PC-3 (cell line): Measurements from ENCODE around the gene PODN.

Experiments used
- EZH2 ChIP-seq: fragments of 300-600 bp; sonication (generic); IDR thresholded peaks from one replicate; pipeline ENCODE4 v1.6.1; 2017; ENCODE audit warnings: antibody characterized with exemption, mild to moderate bottlenecking, low read length; ENCODE audit not compliant: unreplicated experiment
- TF ChIP-seq, protein P1 (sequence below): fragments of 300-600 bp; sonication (generic); conservative IDR thresholded peaks from 2 replicates; pipeline ENCODE4 v1.5.1; 2017; ENCODE audit warnings: antibody characterized with exemption, low read depth, mild to moderate bottlenecking, low read length

- TF ChIP-seq, protein P1, sequence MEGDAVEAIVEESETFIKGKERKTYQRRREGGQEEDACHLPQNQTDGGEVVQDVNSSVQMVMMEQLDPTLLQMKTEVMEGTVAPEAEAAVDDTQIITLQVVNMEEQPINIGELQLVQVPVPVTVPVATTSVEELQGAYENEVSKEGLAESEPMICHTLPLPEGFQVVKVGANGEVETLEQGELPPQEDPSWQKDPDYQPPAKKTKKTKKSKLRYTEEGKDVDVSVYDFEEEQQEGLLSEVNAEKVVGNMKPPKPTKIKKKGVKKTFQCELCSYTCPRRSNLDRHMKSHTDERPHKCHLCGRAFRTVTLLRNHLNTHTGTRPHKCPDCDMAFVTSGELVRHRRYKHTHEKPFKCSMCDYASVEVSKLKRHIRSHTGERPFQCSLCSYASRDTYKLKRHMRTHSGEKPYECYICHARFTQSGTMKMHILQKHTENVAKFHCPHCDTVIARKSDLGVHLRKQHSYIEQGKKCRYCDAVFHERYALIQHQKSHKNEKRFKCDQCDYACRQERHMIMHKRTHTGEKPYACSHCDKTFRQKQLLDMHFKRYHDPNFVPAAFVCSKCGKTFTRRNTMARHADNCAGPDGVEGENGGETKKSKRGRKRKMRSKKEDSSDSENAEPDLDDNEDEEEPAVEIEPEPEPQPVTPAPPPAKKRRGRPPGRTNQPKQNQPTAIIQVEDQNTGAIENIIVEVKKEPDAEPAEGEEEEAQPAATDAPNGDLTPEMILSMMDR: no peak
- no peak for TF ChIP-seq EZH2
Observed at GRCh38 chr1:53093451-53093754, 31.4 kb downstream of the PODN start.
